CD4-positive, alpha-beta T cell treated with Interleukin-15 for 1 hour (primary cell): ENCODE measurements around the gene SASH1.
"Not testable (repeated sequence)": the region's sequence is repeated elsewhere in the genome, so short reads cannot be mapped to it uniquely, and the experiment has no call there.

ENCODE experiments used
- DNase-seq: peaks from one replicate; pipeline ENCODE4 v3.0.0-alpha.2; 2020

SASH1 gene

GRCh38 chr6:148561629-148562028 is 219.0 kb downstream of the SASH1 start:
- no peak for DNase-seq

- DNase-seq: no peak
These were observed 220.4 kb downstream of the SASH1 start for GRCh38 chr6:148563066-148563465.

GRCh38 chr6:148564494-148565035 is 221.9 kb downstream of the SASH1 start:
- DNase-seq: no peak

- no peak for DNase-seq
These were observed 222.8 kb downstream of the SASH1 start for GRCh38 chr6:148565321-148565926.

- peak; percentile 47 for DNase-seq
These were observed 223.5 kb downstream of the SASH1 start for GRCh38 chr6:148565930-148566663.

- DNase-seq: no peak
These were observed 224.2 kb downstream of the SASH1 start for GRCh38 chr6:148566664-148567350.

- DNase-seq: no peak
These were observed 227.8 kb downstream of the SASH1 start for GRCh38 chr6:148570456-148570855.

GRCh38 chr6:148572676-148573335 is 230.2 kb downstream of the SASH1 start:
- no peak for DNase-seq

- DNase-seq: no peak
These were observed 231.3 kb downstream of the SASH1 start for GRCh38 chr6:148573922-148574321.

- DNase-seq: peak; percentile 72
These were observed 235.2 kb downstream of the SASH1 start for GRCh38 chr6:148577687-148578488.

GRCh38 chr6:148578489-148578814 is 235.8 kb downstream of the SASH1 start:
- DNase-seq: no peak

GRCh38 chr6:148578837-148579565 is 236.4 kb downstream of the SASH1 start:
- DNase-seq: no peak

- DNase-seq: no peak
These were observed 237.8 kb downstream of the SASH1 start for GRCh38 chr6:148580442-148580841.

- DNase-seq: no peak
These were observed 241.0 kb downstream of the SASH1 start for GRCh38 chr6:148583631-148584030.

- DNase-seq: not testable (repeated sequence)
These were observed 243.0 kb downstream of the SASH1 start for GRCh38 chr6:148585641-148586040.

- DNase-seq: no peak
These were observed 248.2 kb downstream of the SASH1 start for GRCh38 chr6:148590883-148591282.

GRCh38 chr6:148591656-148592055 is 249.0 kb downstream of the SASH1 start:
- DNase-seq: no peak

- no peak for DNase-seq
These were observed 250.6 kb downstream of the SASH1 start for GRCh38 chr6:148593130-148593812.

- DNase-seq: no peak
These were observed 251.2 kb downstream of the SASH1 start for GRCh38 chr6:148593813-148594170.

GRCh38 chr6:148595550-148595949 is 252.9 kb downstream of the SASH1 start:
- no peak for DNase-seq

GRCh38 chr6:148596891-148597455 is 254.3 kb downstream of the SASH1 start:
- DNase-seq: no peak
